SJCRH30 (cell line): ENCODE measurements around the gene ZER1. TPM values are rescaled to one million over a fixed set of nuclear protein-coding genes. Genes with fewer than 3 reads are reported as not detected.

Experiments
- DNase-seq, 2 experiments: peaks; one replicate each; pipeline ENCODE4 v3.0.0-alpha.2; 2015 to 2020
- H3K27ac ChIP-seq: fragments of 250-450 bp; sonication (Bioruptor Pico); 2 replicates; pipeline ENCODE4 v1.5.1; 2020; ENCODE audit warnings: mild to moderate bottlenecking, moderate library complexity
- H3K27me3 ChIP-seq: fragments of 250-450 bp; sonication (Bioruptor Pico); 2 replicates; pipeline ENCODE4 v1.5.1; 2020; ENCODE audit warnings: mild to moderate bottlenecking, moderate library complexity
- H3K36me3 ChIP-seq: fragments of 250-450 bp; sonication (Bioruptor Pico); 2 replicates; pipeline ENCODE4 v1.5.1; 2020; ENCODE audit warnings: mild to moderate bottlenecking, moderate library complexity
- H3K4me1 ChIP-seq: fragments of 250-450 bp; sonication (Bioruptor Pico); 2 replicates; pipeline ENCODE4 v1.5.1; 2020; ENCODE audit warnings: mild to moderate bottlenecking, moderate library complexity
- H3K4me3 ChIP-seq: fragments of 250-450 bp; sonication (Bioruptor Pico); 2 replicates; pipeline ENCODE4 v1.5.1; 2020; ENCODE audit warnings: mild to moderate bottlenecking, moderate library complexity
- H3K9me3 ChIP-seq: fragments of 250-450 bp; sonication (Bioruptor Pico); replicated peaks from 2 replicates; pipeline ENCODE4 v1.5.1; 2020; ENCODE audit warnings: mild to moderate bottlenecking, moderate library complexity
- total RNA-seq: library from RNA; depleted of rRNA; stranded (reverse); fragments of >200 nt; shearing (Covaris generic); gene quantifications from 2 replicates; pipeline ENCODE4 v1.2.3, GENCODE V29; 2014

The ZER1 gene
- total RNA-seq, 1 experiment from 2014 or later, result 19.9 TPM

DNA sequence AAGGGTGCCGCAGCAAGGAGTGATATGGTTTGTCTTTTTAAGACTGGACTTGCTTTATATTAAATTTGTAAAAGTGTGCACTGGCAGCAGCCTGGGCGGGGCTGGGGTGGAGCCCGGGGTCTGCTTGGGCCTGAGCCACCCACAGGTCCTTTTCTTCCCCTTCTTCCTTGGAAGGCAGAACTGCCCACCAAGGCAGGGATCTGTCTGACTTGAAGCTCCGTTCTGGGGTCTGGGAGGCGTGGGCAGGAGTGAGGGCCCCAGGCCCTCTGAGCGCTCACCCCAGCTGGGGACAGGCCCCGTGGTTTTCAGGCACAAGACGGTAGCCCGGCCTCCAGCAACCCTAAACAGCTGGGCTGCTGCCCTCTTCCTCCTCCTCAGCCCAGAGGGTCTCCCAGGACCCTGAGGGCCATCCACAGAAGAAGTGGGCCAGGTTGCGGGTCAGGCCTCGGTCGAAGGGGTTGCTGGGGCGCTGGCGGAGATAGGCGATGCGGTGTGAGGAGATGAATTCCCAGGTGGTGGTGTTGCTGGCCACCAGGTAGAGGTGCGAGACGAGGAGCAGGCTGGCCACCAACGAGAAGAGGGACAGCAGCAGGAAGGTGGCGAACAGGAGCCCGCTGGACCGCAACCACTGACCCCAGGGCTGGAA, 50.8 kb downstream of the ZER1 start:
- H3K27ac ChIP-seq, result no peak overlapping the region
- 0 out of 2 replicates have a peak, but pooled peaks cover 2% of the 10 kb centered on the region for H3K4me1 ChIP-seq

DNA sequence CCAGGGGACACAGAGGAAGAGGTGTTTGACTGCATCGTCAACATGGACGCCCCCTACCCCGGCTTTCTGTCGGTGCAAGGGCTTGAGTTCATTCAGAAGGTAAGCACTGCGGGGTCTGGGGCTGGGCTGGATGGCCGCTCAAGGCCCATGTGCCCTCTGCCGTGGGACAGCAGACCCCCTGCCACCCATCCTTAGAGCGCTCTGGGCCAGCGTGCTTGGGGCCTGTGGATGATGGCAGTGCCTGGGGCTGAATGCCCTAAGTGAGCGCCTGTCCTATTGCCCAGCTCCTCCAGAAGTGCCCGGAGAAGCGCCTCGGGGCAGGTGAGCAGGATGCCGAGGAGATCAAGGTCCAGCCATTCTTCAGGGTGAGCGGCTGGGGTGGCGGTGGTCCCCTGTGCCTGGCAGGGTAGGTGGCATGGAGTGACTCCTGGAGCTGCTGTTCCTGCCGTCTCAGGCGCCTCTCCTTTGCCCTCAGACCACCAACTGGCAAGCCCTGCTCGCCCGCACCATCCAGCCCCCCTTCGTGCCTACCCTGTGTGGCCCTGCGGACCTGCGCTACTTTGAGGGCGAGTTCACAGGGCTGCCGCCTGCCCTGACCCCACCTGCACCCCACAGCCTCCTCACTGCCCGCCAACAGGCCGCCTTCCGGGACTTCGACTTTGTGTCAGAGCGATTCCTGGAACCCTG, 51.7 kb downstream of the ZER1 start:
- no peak for DNase-seq
- no peaks in the 10 kb centered on the region for H3K27me3 ChIP-seq

More for the DNA sequence above, 50.8 kb downstream of the ZER1 start:
- peaks cover 12% of the 10 kb centered on the region for H3K36me3 ChIP-seq
- no peak overlapping the region for H3K4me3 ChIP-seq
- no peaks in the 10 kb centered on the region for H3K27me3 ChIP-seq
- DNase-seq, result no peak
- no peaks in the 10 kb centered on the region for H3K9me3 ChIP-seq

DNA sequence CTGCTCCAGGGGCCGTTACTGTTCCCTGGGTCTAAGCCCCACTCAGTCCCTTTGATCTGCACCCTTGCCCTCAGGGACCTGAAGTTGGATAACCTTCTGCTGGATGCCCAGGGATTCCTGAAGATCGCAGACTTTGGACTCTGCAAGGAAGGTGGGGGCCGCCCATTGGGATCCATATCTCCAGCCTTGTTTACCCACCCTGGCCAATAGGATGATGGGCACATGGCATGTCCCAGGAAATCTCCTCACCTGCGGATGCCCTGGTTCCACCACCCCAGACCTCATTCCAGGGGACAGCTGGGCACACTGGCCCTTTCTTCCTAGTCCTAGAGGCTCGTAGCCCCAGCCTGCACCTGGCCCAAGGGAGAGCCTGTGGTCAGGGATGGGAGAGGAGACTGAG, 53.3 kb downstream of the ZER1 start:
- Histone ChIP-seq H3K4me3 (no peak overlapping the region), H3K36me3 (peaks cover 28% of the 10 kb centered on the region), H3K27ac (no peak overlapping the region), H3K4me1 (0 out of 2 replicates have a peak, but pooled peaks cover 1% of the 10 kb centered on the region), H3K27me3 (no peaks in the 10 kb centered on the region), H3K9me3 (no peaks in the 10 kb centered on the region)
- no peak for DNase-seq

More for the DNA sequence above, 51.7 kb downstream of the ZER1 start:
- Histone ChIP-seq H3K4me1 (0 out of 2 replicates have a peak, but pooled peaks cover 2% of the 10 kb centered on the region), H3K27ac (no peak overlapping the region), H3K36me3 (peaks cover 19% of the 10 kb centered on the region), H3K9me3 (no peaks in the 10 kb centered on the region), H3K4me3 (no peak overlapping the region)

DNA sequence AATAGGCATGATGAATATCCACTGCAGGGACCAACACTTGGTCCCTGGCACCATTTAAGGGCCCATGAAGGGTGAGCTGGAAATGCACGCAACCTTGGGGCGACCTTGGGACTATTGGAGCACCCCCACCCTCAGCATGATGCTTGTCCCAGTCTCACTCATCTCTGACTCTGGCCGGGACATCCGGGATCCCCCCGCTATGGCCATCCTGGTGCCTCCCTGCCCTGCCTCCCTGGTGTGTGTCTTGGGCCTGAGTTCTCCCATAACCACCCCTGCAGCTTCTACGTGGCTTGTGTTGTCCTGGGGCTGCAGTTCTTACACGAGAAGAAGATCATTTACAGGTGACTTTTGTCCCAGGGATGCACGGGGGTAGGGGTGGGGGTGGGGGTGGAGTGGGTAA, 53.7 kb downstream of the ZER1 start:
- H3K4me1 ChIP-seq, result no peaks in the 10 kb centered on the region
- H3K4me3 ChIP-seq, result no peak overlapping the region
- H3K36me3 ChIP-seq, result peaks cover 28% of the 10 kb centered on the region
- DNase-seq, result no peak
- no peaks in the 10 kb centered on the region for H3K9me3 ChIP-seq
- H3K27me3 ChIP-seq, result no peaks in the 10 kb centered on the region
- no peak overlapping the region for H3K27ac ChIP-seq

DNA sequence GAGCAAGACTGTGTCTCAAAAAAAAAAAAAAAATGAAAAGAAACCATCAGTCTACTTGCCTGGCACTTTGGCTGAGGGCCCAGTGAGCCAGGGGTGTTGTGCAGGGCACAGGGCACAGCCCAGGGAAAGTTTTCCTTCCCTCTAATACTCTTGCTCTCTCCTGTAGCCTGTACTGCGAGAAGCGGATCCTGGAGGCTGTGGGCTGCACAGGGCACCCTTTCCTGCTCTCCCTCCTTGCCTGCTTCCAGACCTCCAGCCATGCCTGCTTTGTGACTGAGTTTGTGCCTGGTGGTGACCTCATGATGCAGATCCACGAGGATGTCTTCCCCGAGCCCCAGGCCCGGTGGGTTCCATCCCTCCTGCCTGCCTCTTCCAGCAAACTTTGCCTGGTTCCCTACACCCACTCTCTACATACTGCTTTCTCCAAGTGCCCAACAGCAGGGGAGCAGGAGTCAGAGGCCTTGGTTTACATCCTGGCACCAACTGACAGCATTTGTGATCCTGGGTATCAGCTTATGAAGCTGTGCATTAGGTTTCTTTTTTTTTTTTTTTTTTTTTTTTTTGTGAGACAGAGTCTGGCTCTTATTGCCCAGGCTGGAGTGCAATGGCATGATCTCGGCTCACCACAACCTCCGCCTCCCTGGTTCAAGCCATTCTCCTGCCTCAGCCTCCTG, 55.0 kb downstream of the ZER1 start:
- no peak overlapping the region for H3K27ac ChIP-seq
- H3K4me1 ChIP-seq, result no peaks in the 10 kb centered on the region
- H3K9me3 ChIP-seq, result no peaks in the 10 kb centered on the region
- peaks cover 35% of the 10 kb centered on the region for H3K36me3 ChIP-seq
- DNase-seq, result no peak
- H3K27me3 ChIP-seq, result no peaks in the 10 kb centered on the region
- H3K4me3 ChIP-seq, result no peak overlapping the region

DNA sequence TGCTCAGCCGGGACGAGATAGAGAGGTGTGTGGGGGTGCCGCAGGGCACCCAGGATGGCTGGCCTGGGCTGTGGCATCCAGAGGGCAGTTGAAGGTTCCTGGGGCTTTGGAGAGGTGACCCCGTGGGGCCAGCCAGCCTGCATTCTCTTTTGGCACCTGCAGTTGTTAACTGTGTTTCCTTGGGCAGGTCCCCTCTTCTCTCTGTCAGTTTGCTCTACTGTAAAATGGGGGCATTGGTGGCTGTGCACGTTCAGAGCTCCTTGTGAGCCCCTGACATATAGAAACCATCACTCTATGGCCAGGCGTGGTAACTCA, 56.3 kb downstream of the ZER1 start:
- Histone ChIP-seq H3K9me3 (no peaks in the 10 kb centered on the region), H3K4me1 (no peaks in the 10 kb centered on the region), H3K27ac (no peak overlapping the region), H3K27me3 (no peaks in the 10 kb centered on the region), H3K4me3 (no peak overlapping the region), H3K36me3 (peaks cover 39% of the 10 kb centered on the region)
- no peak for DNase-seq

DNA sequence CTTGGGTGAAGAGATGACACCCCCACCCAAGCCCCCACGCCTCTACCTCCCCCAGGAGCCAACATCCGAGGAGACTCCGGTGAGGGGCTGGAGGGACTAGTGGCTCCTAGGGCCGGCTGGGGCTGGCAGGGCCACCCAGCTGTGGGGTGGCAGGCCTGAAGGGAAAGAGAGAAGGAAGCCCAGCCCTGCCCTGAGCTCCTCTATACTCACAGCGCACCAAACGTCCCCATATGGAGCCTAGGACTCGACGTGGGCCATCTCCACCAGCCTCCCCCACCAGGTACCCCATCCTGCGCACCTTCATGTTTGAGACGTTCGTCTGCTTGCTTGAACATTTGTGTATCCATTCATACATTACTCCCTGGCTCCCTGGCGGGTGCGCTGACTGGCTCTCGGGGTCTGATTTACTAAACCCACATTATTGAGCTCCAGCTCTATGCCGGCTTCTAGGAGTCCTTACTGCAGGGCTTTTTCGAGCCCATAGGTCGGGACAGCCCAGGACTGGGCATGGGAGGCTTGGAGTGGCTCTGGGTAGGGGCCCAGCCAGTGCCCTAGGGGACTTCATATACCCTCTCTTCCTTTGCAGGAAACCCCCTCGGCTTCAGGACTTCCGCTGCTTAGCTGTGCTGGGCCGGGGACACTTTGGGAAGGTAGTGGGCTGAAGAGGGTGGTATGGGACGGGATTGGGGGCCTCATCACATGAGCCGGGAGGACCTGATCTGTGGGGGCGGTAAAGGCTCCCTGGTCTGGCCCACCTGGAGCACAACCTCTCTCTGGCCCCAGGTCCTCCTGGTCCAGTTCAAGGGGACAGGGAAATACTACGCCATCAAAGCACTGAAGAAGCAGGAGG, 56.9 kb downstream of the ZER1 start:
- Histone ChIP-seq H3K9me3 (no peaks in the 10 kb centered on the region), H3K4me3 (no peak overlapping the region), H3K27ac (no peak overlapping the region), H3K36me3 (peaks cover 39% of the 10 kb centered on the region), H3K4me1 (no peaks in the 10 kb centered on the region), H3K27me3 (no peaks in the 10 kb centered on the region)
- DNase-seq, result no peak

DNA sequence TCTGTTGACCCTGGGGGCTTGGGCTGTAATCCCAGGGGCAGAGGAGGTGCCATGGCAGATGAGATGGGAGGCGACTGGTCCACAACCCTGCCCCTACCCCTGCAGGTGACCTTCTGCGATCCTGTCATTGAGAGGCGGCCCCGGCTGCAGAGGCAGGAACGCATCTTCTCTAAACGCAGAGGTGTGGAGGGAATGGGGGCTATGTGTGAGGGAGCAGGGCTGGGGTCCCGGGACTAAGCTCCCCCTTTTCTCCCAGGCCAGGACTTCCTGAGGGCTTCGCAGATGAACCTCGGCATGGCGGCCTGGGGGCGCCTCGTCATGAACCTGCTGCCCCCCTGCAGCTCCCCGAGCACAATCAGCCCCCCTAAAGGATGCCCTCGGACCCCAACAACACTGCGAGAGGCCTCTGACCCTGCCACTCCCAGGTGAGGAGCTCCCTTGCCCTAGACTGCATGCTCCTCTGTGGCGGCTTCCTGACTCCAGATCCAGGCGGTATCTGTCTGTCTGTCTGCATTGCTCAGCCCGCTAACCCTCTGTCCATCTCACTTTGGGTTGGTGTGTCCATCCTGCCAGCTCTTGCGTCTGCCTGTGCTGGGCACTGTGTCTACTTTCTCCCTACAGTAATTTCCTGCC, 57.7 kb downstream of the ZER1 start:
- DNase-seq, result no peak
- Histone ChIP-seq H3K27me3 (no peaks in the 10 kb centered on the region), H3K27ac (no peak overlapping the region), H3K4me1 (no peaks in the 10 kb centered on the region), H3K4me3 (no peak overlapping the region), H3K36me3 (peaks cover 39% of the 10 kb centered on the region), H3K9me3 (no peaks in the 10 kb centered on the region)

DNA sequence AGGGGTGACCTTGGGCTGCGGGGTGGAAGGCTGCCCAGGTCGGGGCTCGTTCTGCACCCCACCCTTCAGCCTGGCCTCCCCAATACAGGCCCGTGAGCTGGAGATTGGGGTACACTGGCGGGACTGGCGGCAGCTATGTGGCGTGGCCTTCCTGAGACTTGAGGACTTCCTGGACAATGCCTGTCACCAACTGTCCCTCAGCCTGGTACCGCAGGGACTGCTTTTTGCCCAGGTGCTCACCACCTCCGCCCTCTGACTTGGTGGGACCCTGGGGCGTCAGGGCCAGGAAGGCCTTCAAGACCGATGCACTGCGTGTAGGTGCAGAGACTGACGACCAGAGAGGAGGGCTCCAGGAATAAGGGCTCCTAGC, 58.3 kb downstream of the ZER1 start:
- no peak for DNase-seq
- Histone ChIP-seq H3K36me3 (peaks cover 41% of the 10 kb centered on the region), H3K9me3 (no peaks in the 10 kb centered on the region)

DNA sequence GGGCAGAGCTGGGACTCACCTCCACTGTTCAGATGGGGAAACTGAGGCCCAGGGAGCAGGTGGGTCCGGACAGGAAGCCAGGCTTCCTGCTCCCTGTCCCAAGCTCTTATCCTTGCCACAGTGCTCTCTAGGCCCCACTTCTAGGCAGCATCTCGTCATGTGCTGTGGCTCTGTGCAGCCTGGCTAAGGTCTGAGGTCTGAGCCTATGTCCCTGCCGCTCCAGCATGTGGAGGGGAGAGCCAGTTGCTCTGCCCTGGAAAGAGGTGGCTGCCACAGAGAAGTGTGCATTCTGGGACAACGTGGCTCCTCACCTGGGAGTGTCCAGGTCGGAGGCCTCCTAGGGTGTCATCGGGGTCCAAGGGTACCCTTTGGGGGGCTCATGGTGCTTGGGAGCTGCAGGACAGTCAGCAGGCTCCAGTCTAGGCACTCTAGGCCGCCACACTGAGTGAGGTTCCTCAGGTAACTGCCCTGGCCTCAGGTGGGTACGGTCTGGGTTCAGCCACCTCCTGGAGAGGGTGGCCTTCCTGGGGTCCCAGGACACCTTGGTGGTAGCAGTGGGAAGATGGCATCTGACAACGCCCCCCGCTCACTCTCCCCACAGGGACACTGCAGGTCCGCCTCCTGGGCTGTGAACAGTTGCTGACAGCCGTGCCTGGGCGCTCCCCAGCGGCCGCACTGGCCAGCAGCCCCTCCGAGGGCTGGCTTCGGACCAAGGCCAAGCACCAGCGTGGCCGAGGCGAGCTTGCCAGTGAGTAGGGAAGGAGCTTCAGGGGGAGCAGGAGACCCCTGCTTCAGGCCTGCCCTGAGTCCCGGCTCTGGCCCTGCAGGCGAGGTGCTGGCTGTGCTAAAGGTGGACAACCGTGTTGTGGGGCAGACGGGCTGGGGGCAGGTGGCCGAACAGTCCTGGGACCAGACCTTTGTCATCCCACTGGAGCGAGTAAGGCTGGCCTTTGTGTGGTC, 59.0 kb downstream of the ZER1 start:
- Histone ChIP-seq H3K36me3 (peaks cover 41% of the 10 kb centered on the region), H3K27ac (no peak overlapping the region), H3K9me3 (no peaks in the 10 kb centered on the region), H3K4me3 (no peak overlapping the region), H3K27me3 (no peaks in the 10 kb centered on the region), H3K4me1 (no peaks in the 10 kb centered on the region)
- DNase-seq, result no peak

More for the DNA sequence above, 58.3 kb downstream of the ZER1 start:
- no peak overlapping the region for H3K27ac ChIP-seq
- H3K4me1 ChIP-seq, result no peaks in the 10 kb centered on the region
- no peak overlapping the region for H3K4me3 ChIP-seq
- no peaks in the 10 kb centered on the region for H3K27me3 ChIP-seq

DNA sequence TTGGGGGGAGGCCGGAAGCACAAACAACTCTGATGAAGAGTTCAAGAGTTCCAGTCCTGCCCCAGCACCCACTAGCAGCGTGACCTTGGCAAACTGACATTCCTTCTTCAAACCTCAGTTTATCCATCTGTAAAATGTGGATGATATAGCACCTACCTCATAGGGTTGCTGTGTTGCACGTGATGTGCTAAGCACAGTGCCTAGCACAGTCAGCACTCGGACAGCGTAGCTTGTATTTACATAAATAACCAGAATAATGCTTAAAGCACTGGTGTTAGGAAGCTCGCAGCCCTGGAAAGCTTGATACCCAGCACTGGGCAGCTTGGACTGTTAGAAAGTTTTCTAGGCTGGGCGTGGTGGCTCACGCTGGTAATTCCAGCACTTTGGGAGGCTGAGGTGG, 64.3 kb downstream of the ZER1 start:
- H3K4me3 ChIP-seq, result no peak overlapping the region
- H3K27me3 ChIP-seq, result no peaks in the 10 kb centered on the region
- H3K36me3 ChIP-seq, result peaks cover 30% of the 10 kb centered on the region

DNA sequence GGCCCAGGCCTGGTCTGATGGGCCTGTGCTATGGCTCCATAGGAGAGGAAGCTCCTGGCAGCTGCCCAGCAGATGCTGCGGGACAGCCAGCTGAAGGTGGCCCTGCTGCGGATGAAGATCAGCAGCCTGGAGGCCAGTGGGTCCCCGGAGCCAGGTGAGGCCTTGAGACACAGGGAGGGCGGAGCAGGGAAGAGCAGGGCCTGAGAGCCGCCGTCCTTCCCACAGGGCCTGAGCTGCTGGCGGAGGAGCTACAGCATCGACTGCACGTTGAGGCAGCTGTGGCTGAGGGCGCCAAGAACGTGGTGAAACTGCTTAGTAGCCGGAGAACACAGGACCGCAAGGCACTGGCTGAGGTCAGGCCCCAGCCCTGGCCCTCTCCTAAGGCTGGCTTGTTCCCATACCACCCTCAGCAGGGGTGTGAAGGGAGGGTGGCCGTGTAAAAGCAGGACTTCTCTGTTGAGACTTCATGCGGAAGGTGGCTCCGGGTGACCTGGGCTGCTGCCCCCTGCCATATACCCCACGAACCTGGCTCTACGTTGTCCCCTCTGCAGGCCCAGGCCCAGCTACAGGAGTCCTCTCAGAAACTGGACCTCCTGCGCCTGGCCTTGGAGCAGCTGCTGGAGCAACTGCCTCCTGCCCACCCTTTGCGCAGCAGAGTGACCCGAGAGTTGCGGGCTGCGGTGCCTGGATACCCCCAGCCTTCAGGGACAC, 64.9 kb downstream of the ZER1 start:
- H3K4me1 ChIP-seq, result no peaks in the 10 kb centered on the region
- no peaks in the 10 kb centered on the region for H3K27me3 ChIP-seq
- H3K36me3 ChIP-seq, result peaks cover 24% of the 10 kb centered on the region
- no peak overlapping the region for H3K4me3 ChIP-seq
- no peak for DNase-seq
- H3K27ac ChIP-seq, result no peak overlapping the region
- no peaks in the 10 kb centered on the region for H3K9me3 ChIP-seq

More for the DNA sequence above, 64.3 kb downstream of the ZER1 start:
- DNase-seq, result no peak
- H3K27ac ChIP-seq, result no peak overlapping the region
- no peaks in the 10 kb centered on the region for H3K4me1 ChIP-seq
- H3K9me3 ChIP-seq, result no peaks in the 10 kb centered on the region

DNA sequence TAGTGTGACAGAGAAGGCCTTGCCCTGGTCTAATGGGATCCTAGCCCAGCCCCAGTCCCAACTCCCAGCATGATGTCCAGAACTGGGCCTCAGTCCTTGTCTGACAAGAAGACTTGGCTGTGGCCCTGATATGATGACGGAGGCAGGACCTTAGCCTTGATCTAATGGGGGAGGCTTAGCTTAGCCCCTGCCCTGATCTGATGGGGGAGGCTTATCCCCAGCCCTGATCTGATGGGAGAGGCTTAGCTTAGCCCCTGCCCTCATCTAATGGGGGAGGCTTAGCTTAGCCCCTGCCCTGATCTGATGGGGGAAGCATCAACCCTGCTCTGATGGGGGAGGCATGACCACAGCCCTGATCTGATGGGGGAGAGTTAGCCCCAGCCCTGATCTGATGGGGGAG, 65.7 kb downstream of the ZER1 start:
- H3K4me1 ChIP-seq, result no peaks in the 10 kb centered on the region
- H3K27ac ChIP-seq, result no peak overlapping the region
- no peaks in the 10 kb centered on the region for H3K9me3 ChIP-seq
- peaks cover 23% of the 10 kb centered on the region for H3K36me3 ChIP-seq
- H3K27me3 ChIP-seq, result no peaks in the 10 kb centered on the region
- H3K4me3 ChIP-seq, result no peak overlapping the region
- DNase-seq, result no peak
